Fibroblast of peridontal ligament (primary cell): ENCODE measurements around the gene OPN4.

ENCODE experiments used
- DNase-seq: peaks from one replicate; pipeline ENCODE4 v3.0.0-alpha.2; 2010; ENCODE audit errors: extremely low read depth

The OPN4 gene

DNA sequence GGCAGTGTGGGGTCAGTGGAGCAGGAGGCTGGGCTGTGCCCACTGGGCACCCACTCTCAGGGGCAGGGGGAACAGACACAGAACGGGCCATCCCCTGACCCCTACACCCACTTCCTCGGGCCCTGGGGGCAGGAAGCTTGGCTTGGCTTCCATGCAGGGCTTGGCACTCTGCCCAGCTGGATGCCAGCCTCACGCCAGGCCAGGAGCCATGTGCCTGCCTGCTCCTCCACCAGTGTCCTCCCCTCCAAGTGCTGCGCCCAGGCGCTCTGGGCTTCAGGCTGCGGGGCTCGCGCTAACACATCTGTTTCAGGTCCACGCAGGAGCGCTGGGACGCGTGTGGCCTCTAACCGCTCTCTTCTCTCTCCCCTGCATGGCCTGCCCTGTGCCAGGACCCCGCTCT lies 26.7 kb downstream of the OPN4 start:
- DNase-seq = no peak

DNA sequence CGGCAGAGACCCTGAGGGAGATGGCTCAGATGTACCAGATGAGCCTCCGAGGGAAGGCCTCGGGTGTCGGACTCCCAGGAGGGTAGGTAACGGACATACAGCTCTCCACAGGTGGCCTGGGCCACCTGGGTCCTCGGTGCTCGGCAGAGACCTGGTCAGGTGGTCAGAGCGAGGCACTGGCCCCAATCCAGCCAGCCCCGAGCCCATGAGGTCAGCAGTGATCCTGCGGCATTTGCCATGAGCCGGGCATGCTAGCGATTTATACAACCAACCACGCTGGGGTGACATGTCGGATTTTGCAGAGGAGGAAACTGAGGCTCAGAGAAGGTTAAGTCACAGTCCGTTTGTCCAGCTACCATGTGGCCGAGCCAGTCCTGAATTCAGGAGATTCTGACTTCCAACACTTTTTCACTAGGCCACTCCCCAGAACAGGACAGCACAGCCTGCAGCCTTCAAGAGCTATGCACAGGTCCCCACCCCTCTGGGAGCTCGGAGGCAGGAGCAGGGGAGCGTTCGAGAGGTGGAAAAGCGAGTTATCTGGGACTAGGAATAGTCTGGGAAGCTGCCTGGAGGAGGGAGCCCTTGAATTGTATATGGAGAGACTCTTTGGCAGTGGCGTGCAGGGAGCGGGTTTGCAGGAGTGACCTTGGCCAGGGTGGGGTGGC lies 27.5 kb downstream of the OPN4 start:
- no peak for DNase-seq

DNA sequence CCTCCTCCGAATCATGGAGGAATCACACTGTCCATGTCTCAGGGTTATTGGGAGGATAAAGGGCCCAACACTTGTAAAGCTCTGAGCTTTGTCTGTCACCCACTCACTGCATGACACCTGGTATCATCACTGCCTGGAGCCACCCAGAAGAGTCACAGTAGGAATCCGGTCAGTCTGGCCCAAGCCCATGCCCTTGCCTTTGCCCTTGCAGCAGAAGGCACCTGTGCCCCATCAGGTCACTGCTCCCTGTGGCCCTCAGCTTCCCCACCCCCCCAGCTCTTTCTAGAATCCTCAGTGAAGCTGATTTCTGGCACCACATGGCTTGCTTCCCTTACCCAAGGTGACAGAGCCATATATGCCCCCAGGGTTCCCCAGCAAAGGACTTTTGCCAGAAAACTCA lies 28.3 kb downstream of the OPN4 start:
- no peak for DNase-seq

DNA sequence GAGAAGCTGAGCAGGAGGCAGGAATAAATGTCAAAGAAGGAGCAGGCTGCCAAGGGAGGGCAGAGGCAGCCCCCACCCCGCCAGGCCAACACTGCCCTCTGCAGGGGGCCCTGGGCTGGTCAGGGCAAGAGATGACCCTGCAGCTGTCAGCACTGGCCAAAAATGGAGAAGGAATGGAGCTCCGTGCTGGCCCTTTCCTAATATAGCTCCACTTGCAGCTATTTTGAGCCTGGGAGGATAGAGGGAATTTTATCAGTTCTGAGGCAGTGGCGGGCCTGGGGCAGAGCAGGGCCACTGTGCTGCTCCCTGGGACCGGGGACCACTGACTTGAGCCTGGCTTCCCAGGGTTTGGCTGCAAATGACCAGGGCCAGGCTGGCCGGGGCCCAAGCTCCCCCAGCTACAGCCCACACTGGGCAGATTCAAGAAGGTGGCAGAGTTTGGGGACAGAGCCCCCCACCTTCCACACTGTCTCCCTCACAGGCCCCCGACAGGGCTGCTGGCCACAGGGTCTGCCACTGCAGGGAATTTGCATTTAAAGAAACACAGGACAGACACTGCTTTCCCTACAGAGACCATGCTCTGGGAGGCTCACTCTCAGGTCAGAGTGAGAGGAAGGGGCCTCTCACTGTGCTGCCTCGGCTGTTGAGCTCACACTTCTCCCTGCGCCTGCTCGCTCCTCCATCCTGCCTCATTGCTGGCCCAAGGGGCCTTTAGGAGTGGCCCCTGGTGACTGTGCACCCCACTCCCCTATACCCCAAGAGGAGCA lies 30.2 kb downstream of the OPN4 start:
- DNase-seq = peak; percentile 34

DNA sequence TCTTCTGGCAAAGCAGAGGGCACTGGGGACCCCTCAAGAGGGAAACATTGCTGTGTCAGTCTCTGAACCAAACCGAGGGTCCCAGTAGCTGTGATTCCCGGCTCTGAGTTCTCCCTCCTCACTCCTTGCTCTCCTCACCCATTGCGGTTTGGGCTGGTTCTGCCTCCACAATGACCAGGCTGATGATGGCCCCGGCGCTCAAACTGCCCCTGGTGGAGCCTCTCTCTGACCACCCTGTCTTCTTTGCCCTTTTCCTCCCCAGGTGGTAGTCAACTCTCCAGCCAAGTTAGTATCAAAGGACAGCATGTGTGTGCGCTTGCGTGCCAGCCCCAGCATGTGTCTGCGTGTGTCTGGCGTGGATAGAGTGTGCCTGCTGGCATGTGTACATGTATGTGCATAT lies 31.1 kb downstream of the OPN4 start:
- no peak for DNase-seq

DNA sequence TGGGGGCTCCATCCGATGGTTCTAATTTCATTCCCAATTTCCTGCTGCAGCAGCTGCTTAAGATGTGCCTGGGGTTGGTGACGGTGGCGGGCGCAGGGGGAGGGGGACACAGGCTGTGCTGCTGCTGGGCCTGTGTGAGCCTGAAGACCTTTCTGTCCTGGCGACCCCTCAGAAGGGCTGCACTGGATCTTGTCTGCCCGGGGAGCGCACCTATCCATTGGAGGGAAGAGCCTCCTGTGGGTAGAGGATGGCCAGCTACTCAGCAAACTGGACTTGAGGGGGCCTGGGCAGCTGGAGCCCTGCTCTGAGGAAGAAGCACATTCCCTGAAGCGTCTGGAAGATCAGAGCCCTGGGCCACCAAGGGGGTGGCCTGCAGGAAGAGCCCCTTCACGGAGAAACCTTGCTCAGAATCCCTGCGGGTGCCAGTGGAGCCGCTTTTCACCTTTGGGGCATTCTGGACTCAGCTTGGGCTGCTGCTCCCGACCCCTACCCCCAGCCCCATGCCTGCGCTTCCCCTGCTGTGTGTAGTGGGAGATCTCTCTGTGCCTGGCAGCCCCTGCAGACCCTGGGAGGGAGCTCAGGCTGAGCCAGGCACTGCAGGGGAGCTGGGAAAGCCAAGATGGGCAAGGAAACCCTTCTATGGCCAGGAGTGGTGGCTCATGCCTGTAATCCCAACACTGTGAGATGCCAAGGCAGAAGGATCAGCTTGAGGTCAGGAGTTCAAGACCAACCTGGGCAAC lies 31.7 kb downstream of the OPN4 start:
- DNase-seq = no peak

DNA sequence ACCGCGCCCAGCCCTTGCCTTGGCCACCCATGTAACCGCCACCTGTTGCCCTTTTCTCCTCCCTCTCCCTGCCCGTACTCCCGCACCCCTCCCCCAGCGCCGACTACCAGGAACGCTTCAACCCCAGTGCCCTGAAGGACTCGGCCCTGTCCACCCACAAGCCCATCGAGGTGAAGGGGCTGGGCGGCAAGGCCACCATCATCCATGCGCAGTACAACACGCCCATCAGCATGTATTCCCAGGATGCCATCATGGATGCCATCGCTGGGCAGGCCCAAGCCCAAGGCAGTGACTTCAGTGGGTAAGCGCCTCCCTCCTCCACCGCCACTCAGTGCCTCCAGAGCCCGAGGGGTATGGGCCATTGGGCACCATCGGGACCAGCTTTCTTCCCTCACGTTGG lies 32.6 kb downstream of the OPN4 start:
- DNase-seq = no peak

DNA sequence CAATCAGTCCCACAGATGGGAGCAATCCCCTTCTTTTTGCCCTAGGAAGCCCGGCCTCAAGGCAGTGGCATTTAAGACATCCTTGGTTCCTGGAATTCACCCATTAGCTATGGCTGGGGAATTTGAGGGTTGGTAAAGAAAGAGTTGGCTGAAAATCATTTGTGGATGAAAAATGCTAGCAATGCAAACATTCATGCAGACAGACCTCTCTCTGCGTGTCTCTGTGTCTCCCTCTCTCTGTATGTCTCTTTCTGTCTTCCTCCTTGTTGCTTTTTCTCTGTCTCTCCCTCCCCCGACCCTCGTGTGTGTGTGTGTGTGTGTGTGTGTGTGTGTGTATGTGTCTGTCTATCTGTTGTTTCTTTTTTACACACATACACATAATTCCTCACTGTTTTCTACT lies 33.4 kb downstream of the OPN4 start:
- peak; percentile 93 for DNase-seq

DNA sequence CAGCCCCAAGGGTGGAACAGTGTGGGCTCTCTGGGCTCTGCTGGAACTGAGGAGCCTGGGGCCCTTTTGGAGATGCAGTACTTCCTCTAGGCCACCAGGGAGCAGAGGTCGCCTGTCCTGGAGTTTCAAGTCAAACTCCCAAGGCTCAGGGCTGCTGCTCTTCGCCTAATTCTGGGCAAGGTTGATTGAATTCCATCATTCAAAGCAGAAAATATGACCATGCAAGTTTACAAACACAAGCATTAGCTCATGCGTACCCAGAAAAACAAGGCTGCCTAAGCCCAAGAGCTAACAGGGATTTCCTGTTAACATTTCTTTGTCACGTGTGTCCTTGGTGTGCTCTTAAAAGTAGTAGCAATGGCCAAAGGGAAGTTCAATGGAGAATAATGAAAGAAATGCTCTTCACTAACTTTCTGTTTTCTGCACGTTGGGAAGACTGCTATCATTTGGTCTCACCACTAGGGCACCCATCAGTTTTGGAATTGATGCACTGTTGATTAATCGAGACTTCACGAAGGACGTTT lies 34.1 kb downstream of the OPN4 start:
- DNase-seq = peak; percentile 81

DNA sequence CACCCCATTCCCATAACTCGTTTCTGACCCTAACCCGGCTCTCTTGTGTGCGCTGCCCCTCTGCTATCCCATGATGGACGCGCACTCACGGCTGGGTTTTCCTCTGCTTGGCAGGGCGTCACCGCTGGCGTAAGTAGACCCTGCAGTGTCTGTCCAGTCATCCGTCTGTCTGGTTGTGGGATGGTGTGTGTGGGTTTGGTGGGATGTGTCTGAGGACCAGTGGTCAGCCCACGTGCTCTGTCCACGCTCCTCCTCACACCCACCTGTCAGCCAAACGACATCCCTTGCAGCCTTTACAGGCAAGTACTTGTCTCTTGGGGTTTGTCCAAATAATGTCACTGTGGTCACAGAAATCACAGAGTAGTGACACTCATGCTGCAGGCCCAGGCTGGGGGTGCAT lies 34.8 kb downstream of the OPN4 start:
- no peak for DNase-seq

DNA sequence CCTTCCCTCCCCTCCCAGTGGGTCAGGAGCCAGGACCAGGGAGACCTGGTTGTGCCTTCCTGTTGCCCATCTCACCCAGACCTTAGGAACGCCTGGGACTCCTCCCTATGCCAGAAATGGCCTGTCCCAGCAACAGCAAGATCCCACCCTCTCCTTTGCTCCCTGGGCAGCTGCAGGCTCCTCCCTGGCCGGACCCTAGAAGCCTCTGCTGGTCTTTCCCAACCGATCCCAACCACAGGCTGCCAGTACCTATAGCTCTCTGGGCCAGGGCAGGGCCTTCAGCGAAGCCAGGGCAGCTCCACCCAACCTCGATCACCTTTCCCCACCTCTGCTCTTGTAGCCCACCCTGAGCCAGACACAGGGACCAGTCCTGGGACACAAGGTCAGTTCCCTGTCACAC lies 35.9 kb downstream of the OPN4 start:
- no peak for DNase-seq

DNA sequence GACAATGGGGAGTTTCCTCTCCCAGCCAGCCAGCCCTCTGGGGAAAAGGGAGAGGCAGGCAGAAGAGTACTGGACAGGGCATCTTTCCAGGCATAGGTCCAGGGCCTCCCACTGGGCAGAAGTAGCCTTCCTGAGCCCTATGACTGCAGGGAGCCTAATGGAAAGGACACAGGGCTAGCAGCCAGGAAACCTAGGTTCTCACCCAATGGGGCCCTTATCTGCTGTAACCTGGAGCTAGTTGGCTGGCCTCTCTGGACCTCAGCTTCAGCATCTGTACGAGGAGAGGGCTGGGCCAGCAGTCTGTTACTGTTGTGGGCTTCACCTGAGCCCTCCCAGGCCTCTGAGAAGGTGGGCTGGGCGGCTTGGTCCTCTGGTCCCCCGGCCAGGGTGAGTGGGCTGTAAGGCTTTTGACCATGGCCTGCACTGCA lies 36.3 kb downstream of the OPN4 start:
- no peak for DNase-seq

DNA sequence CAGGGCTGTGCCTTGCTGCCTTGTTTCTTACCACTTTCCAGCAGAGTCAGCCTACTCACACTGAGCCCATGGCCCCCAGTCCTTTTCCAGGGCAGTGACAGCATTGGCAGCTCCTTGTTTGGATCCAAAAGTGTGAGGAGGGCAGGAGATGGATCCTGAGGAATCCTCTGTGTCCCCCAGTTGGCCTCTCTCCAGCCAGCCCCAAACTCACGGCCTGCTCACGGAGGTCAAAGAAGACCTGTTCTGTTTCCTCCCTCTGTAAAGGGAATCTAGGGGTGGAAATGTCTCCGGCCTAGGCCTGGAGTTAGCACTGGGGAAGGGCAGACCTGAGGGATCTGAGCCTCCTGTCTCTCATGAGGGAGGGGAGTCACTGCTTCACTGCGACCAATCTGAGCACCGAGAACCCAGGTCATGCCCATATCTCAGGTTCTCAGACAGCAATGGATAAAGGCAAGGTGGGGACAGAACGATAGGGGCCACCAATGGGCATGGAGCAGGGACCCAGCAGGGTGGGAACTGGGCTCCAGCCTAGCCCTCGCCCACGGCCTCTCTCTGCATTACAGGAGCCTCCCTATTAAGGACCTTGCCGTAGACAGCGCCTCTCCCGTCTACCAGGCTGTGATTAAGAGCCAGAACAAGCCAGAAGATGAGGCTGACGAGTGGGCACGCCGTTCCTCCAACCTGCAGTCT lies 37.1 kb downstream of the OPN4 start:
- no peak for DNase-seq

DNA sequence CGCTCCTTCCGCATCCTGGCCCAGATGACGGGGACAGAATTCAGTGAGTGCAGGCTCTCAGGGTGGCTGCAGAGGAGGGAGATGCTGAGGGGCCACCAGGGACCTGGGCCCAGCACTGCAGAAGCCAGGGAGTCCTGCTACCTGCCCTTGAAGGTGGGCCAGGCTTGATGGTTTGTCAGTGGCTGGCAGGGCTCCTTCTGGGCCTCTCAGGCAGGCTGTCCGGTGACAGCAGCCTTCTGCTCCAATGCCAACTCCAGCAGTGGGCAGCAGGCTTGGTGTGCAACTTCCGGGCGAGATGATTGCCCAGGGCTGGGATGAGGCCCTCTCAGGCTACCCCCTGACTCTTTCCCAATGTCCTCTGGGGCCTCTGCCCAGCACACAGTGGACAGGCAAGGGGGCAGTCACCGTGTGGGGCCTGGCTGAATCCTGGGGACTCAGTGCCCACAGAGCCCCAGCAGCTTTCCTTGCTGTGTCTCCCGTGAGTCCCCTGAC lies 37.7 kb downstream of the OPN4 start:
- no peak for DNase-seq

DNA sequence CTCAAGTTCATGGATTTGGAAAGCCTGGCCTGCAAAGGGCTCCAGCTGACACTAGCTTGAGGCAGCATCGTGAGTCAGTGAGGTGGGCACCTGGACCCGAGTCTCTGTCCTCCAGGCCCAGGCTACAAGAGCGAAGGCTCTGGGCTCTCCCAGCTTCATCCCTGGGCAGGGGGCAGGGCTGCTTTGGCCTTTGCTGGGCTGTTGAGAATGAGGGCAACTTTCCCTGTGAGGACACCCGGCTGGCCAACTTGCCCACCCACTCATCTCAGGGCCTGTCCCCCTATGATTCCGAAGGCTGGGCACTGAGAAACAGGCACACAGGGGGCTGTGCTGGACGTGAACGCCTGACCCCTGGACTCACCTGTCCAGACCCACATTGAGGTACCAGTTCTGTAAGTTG lies 38.3 kb downstream of the OPN4 start:
- no peak for DNase-seq

DNA sequence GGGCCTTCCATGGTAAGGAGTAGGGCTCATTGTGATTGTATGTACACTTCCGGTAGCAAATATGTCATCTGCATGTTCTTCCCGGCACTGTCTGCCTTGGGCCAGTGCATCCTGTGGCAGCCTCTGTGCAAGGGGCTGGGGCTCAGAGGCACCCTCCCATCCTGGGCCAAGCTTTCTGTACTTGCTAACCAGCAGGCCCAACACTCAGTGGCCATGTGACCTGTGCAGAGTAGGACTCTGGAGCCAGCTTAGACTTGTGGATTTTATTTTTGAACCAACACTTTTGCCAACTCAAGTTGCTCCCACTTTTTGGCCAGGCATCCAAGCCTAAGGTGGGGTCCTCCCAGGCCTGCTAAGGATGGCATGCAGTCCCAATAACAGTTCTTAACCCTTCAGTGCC lies 38.9 kb downstream of the OPN4 start:
- no peak for DNase-seq

DNA sequence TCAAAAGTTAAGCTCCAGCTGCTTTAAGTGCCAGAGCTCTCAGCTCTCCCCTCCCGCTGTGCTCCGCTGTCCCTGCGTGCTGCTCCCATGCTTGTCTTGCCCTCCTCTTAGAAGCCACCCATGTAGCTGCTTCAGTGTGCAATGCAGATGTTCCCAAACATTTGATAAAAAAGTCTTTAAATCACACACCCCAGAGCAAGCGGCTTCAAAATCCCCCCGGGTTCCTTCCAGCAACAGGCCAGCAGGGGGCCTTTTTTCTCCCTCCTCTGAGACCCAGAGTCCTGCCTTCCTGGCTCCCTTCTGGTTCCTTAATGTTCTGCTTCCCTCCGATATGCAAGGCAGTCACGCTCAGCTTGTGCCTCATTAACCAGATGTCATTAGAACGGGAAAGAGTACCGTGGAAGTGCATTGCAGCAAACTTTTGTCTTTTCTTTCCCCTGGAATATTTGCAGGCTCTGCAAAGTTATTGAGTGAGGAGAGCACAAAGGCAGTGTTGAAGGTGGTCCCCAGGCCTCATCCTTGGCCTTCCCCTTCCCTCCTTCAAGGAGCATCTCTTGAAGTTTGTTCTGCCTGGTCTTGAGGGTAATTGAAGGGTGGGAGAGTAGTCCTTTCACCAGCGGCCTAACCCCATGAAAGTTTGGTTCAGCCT lies 39.5 kb downstream of the OPN4 start:
- peak; percentile 67 for DNase-seq

DNA sequence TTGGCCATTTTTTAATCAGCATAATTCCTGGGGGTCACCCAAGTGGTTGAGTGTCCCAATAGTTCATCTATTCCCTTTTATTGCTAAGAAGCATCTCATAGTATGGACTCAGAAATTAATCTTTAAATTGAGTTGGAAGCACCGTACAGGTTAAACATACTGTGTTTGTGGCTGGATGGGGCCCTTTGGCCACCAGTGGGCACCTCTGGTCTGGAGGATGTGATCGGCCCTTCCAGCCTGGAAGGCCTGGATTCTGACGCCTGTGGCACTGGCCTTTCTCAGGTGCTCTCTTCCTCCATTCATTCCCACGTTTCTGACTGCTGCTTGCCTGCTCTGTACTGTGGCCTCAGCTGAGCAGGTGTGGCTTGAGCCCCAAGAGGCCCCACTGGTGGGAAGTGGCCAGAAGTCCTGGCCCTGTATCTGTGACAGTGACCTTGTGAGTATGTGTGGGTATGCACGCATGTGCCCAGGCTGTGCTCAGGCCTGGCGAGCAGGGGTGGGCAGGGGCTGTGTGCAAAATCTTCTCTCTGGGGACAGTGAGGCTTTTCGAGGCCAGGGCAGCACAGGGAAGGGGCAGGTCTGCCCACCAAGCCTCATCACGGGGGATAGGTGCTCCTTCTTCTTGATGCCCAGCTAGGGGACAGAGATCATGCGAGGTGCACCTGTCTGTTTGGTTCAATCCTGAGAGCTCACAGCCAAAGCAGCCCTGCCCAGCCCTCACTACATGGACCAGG lies 44.0 kb downstream of the OPN4 start:
- DNase-seq = no peak

DNA sequence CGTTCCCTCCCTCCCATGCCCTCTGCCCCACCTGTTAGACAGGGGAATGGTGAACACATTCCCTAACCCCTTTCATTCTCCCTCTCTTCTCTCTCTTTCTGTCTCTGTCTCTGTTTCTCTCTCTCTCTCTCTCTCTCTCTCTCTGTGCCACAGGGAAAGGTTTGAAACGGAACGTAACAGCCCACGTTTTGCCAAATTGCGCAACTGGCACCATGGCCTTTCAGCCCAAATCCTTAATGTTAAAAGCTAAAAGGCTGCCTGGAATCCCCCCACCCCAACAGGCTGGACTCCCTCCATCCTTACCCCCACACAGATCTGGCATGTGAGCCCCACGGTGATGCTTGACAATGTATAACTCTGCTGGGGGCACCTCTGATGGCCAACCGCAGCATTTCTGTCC lies 44.8 kb downstream of the OPN4 start:
- DNase-seq = no peak

DNA sequence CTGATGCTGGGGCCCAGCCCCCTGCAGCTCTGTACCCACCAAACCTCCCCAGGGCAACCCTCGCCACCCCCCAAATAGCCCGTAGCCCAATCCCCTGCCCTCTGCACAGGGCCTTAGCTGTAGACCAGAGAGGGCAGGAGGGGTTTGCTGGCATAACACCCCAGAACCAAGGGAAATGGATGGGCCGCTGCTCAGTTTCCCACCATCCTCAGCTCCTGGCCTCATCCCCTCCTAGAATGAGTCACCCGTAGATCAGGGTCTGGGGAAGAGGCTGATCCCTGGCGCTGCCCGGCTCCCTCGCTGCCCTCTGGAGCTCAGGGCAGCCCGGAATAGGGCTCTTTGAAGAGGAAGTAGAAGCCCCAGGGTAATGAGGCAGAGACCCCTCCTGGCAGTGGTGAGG lies 45.2 kb downstream of the OPN4 start:
- no peak for DNase-seq
